ENCODE measurements around the gene HDDC2.
A peak's percentile ranks its signal among the peaks of the same experiment; 100 is the strongest.

HDDC2 gene, protein sequence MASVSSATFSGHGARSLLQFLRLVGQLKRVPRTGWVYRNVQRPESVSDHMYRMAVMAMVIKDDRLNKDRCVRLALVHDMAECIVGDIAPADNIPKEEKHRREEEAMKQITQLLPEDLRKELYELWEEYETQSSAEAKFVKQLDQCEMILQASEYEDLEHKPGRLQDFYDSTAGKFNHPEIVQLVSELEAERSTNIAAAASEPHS

DNA sequence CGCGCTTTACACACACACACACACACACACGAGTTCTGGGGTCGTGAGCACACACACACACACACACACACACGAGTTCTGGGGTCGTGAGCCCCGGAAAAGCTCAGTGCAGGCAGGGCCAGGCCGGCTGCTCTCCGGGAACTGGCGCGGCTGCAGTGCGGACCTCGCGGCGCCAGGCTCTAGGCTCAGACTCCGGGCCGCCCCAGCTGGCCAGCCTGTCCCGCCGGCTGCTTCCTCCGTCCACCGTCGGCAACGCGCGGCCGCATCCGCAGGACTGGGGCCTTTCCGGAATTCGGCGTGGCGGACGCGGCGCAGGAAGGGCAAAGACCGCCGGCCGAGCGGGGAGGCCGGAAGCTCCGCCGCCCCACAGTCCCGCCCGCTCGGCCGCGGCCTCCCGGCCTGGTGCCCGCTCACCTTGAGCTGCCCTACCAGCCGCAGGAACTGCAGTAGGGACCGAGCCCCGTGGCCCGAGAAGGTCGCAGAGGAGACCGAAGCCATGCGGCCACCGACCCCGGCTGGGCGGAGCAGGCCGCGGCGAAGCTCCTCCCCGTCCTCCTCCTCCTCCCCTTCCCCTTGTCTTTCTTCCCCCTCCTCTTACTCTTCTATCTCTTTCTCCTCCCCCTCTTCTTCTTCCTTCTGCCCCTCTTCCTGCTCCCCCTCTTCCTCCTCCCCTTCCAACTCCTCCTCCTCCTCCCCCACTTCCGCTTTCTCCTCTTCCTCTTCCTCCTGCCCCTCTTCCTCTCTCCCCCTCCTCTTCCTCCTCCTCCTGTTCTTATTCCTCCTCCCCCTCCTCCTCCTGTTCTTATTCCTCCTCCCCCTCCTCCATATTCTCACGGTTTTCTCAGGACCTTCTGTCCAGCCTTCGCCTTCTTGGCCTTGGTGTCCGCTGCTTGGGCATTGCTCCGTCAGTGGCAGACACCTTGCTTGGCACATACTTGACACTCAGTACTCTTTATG, at the start of gene HDDC2:
HDDC2 (minus strand) TSS at position 533 of the 957 bp plus-strand sequence; CDS start at position 498, 35 bp downstream.
- peak; percentile 13 for DNase-seq

DNA sequence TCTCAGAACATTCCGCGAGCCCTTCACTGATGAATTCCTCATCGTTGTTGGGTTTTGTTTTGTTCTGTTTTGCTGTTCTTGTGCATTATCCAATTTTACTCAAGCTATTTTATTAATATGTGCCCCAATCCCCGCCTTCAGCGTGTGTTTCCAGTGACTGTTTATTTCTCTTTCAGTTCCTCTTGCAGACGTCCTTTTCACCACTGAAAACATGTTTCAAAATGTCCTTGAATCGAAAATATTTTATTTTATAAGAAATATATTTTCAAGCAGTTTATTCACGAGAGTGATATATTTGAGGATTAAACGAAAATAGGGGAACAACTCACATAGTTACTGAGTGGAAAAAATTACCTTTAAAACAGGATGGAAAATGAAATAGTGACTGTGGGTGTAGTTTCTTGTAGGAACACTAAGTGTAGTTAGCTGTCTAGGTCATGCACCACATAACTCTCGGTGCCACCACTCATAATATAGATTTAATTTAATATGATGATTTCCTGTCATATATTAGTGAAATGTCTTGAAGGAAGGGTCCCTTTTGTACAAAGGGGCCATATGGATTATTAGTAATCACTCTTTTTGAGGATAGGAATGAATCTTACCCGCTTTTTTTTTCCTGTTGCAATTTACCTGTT, 45.3 kb upstream of the HDDC2 start:
- no peak for DNase-seq

DNA sequence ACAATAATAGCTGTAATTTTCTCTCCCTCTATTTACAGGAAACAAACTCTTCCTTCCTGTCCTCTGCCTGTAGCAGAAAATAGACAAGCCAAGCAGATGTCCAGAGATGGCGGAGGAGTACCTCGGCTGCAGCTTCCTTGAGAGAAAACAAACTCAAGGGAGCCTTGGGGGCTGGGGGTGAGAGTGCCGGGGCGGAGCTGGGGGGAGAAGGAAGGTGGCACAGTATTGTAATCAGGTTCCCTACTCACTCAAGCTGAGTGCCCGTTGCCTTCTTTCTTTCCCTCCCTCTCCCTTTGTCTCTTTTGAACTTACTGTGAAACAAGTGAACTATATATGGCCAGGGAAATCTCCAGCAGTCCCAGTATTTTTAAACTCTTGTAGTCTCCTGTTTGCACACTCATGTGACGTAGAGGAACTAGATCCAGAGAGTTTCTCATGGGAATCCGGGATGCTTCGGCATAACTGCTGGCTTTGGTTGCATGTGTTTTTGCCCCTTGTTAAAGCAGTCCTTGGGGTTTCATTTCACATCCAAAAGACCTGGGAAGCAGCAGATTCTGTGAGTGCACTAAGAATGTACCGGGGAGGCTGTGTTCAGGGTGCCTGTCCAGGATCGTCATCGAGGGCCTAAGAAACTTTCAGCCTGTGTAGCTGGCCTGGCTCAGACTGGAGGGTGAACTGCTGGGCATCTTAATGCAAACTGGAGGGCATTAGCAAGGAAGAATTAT, 44.6 kb upstream of the HDDC2 start:
- no peak for DNase-seq

DNA sequence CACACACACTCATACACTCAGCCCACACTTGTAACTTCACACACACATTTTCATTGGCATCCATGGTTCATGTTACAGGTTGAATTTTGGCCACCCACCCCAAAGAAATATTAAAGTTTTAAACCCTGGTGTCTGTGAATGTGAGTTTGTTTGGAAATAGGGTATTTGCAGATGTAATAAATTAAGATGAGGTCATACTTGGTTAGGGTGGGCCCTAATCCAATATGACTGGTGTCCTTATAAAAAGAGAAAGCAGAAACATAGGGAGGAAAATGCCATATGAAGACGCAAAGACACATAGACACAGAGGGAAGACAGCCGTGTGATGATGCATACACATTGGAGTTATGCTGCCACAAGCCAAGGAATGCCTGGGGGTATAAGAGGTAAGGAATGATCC, 39.7 kb upstream of the HDDC2 start:
- no peak for DNase-seq

DNA sequence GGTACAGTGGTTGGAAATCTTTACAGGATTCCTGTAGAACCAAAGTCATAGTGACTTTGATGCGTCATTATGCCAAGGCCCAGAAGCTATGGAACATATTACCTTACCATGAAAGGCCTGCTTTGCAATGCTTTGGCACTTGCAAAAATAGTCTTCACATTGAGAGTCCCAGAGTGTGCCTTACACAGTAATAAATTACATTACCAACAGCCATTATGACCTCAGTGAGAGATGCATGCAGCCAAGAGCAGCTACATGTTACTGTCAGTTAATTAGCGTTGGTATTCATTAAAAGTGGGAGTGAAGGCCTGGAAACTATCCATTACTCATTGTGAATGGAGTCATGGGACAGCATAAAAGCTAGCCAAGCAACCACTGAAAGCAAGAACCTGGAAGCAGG, 39.2 kb upstream of the HDDC2 start:
- no peak for DNase-seq

DNA sequence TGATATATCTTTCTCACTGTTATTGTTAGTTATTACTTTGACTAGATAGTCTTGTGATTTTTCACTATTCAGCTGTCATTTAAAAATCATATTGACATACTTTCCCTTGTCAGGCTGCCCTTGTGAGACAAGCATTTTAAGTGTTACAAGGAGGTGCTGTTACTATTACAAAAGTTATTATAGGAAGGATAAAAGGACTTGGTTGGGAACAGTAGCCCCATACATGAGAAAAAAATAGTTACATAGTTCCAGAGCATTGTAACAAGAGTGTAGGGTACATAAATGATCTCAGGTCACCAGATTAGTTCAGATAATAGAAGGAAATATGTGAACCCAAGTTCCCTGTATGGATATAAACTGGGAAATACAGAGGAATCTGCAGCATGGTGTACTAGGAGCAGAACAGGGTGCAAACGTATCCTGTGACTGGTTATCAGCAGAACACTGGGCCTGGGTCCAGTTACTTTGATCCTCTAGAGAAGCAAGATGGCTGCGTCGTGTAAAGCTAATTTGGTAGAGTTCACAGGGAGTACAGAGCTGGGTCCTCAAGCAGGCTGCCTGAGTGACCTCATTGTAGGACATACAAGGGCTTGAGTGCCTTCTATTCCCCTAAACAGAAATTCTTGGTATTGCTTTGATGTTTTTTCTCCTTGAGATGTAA, 38.5 kb upstream of the HDDC2 start:
- no peak for DNase-seq

DNA sequence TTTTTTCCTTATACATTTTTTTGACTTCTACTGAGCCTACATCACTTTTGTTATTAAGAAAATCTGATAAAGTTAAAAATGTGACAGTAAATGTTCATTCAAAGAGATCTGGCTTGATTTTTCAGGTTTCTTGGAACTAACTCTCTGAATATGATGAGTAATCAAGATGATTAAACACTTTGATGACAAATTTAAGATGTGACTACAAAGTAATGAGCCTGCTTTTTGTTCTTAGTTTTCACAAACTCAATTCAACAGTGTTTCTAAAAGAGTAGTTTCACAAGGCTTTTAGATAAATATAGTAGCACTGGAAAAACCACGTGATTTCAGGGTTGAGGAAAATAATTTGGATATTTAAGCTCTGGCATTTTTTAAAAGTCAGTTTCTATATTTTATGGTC, 37.9 kb upstream of the HDDC2 start:
- DNase-seq = no peak

DNA sequence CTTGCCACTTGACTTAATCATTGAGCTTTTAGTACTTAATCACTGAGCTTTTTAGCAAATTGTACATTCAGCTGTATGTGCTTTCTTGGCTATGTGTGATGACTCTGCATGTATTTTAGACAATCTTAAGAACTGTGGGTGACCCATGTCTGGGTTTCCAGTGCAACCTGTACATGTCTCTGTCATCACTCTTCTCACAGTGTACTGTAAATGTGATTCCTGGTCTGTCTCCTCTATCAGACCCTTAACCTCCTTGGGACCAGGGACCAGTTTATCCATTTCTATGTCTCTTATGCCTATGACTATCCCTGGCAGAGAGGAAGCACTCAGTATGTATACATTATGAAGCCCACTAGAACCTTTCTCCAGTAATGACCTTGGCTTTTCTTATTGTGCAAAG, 36.6 kb upstream of the HDDC2 start:
- no peak for DNase-seq

DNA sequence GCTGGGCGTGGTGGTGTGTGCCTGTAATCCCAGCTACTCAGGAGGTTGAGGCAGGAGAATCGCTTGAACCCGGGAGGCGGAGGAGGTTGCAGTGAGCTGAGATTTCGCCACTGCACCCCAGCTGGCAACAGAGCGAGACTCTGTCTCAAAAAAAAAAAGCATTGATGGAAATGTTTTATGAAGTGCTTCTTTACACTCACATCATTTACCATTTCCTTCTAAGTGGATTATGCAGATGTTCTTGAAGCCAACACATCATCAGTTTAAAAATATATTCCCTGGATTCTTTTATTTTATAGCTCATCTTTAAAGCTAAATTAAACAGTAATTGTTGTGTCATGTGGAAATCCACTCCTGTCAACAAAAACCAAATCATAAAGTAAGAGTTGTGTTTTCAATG, 35.9 kb upstream of the HDDC2 start:
- no peak for DNase-seq

DNA sequence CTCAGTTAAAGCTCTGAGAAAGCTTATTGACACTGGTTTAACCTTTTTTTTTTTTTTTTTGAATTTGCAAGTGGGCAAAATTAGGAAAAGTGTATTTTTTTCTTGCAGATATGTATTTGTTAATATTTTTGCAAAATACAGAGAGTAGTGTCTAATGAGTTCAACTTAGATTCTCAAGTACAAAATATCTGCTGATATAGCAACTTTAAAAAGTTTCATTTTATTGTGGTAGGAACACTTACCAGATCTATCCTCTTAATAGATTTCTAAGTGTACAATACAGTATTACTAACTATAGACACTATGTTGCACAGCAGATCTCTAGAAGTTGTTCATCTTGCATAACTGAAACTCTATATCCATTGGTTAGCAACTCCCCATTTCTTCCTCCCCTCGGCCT, 30.9 kb upstream of the HDDC2 start:
- DNase-seq = no peak

DNA sequence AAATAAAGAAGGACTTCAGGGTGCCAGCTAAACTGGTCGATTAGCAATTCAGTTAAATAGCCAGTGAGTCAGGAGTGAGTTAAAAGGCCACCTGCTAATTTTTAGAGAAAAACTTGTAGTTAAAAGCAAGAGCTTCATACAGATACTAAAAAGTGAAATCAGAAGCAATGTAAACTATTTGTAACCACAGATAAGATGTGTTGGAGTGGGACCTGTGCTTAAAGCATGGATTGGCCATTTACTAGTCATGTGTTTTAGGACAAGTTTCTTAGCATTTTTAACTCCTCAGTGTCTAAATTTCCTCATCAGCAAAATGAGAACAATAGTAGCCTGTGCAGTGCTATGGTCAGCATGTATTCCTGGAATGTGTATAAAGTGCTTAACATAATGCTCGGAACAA, 23.8 kb upstream of the HDDC2 start:
- DNase-seq = no peak

DNA sequence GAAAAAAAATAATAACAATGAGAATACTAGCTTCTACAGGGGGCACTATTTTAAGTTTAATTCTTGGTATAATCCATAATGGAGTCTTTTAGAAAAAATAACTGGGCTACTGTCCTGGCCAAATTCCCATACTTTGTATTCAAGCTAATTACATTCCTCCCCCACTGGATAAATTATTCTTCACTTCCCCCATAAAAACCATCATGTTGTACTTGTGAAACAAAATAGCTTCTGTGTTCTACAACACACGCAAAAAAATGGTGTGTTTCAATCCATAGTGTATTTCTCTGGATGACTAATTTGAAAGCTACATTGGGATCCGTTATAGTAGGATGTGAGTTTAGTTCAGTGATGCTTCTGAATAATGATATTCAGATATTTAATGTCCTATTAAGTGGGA, 21.6 kb upstream of the HDDC2 start:
- no peak for DNase-seq

DNA sequence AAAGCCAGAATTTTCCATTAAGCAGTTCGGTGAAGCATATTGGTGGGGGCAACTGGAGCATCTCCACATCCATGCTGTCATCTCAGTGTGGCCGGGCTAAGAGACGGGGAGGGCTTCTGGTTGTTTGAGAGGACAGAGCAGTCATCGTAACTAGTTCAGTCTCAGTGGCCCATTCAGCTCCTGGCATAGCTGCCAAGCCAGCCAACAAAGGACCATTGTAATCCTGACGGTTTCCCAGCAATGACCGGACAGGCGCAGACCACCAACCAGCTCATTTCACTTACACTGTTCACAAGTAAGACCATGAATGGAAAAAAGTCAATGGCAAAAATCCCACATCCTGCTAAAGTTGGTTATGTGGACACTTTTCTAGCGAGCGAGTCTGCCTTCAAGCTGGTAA, 14.9 kb upstream of the HDDC2 start:
- DNase-seq = no peak

DNA sequence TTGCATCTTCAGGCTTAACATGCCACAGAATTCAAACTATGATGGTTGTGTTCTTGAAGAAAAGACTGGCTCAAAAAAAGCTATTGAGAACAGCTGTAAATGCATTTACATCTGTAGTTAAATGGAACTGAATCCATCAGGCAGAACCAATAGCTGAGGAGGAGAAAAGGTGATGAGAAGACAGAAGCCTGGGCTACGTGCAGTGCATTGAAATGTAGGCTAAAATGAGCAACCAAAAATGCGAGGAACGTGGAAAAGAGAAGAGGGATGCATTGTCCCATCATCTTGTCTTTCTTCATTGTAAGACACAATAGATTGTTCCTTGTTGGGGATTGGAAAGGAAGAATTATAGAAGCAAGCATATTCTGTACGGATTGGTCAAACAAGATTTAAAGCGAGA, 13.8 kb upstream of the HDDC2 start:
- DNase-seq = no peak

DNA sequence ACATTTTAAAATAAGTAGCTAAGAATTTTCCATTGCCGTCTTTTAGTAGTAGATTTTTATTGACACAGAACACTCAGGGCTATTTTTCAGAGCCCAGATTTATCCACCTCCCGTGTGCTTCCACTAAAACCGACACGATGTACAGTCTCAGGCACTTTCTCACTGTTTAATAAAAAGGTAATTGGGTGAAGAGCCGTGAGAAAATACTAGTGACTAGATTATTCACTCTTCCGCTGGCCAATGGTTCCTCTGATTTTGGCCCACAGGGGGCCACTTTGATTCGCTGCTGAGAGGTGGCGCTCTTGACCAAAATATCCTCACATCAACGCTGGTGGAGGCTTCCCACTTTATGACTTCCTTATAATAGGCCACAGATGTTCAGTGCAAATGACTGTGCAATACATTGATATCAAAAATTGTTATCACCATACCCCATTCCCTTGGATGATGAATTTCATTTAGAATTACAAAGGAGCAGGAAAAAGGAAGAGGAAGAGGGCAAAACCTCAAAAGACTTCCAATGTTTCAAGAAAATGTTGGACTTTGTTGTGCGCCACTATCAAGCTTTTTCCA, 12.3 kb upstream of the HDDC2 start:
- peak; percentile 40 for DNase-seq

DNA sequence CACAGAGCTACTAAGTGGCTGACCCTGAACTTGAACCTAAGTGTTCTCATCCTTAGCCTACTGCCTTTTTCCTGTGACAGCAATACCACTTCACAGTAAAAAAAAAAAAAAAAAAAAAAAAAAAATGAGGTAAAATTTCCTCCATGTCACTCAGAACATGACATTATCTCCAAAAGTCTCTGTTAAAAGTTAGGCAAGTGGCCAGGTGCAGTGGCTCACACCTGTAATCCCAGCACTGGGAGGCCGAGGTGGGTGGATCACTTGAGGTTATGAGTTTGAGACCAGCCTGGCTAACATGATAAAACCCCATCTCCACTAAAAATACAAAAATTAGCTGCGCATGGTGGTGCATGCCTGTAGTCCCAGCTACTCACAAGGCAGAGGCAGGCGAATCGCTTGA, 11.2 kb upstream of the HDDC2 start:
- DNase-seq = no peak

DNA sequence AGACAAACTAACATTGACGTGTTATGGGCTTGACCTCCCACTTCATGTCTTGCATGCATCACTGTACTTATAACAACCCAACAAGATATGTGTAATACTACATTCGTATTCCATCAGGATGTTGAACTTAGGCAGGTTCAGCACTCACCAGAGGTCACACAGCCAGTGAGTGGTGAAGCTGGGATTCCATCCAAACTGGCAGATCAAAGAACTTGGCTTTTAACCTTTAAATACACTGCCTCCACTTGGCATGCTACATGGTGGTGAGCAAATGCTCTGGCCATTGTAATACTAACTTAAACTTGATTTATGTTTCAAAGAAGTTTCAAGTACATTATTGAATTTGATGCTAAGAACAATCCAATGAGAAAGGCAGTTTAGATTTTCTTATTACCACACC, 10.7 kb upstream of the HDDC2 start:
- DNase-seq = no peak

DNA sequence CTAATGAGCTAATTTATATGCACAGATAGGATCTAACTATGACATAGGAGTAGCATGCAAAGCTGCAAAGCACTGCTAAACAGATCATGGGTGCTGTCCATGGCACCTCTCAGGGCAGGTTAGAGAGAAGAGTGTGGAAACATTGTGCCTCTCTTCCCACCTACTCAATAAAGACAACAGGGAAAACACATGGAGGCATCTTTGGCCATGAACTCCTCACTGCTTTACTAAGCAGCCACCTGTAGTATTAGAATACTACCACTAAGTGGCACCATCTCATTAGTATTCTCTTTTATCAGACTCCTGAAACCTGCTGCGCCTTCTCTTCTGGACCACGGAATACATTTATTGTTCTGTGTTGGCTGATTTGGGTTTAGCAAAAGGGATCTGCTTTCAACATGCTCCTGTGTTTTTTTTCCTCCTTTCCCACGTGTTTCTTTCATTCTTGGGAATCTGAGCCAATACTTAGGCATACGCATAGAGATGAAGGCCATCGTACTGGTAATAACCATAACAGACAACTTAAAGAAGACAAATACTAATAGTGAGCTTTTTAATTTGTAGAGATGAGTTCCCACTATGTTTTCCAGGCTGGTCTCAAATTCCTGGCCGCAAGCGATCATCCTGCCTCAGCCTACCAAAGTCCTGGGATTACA, 9.4 kb upstream of the HDDC2 start:
- peak; percentile 68 for DNase-seq

DNA sequence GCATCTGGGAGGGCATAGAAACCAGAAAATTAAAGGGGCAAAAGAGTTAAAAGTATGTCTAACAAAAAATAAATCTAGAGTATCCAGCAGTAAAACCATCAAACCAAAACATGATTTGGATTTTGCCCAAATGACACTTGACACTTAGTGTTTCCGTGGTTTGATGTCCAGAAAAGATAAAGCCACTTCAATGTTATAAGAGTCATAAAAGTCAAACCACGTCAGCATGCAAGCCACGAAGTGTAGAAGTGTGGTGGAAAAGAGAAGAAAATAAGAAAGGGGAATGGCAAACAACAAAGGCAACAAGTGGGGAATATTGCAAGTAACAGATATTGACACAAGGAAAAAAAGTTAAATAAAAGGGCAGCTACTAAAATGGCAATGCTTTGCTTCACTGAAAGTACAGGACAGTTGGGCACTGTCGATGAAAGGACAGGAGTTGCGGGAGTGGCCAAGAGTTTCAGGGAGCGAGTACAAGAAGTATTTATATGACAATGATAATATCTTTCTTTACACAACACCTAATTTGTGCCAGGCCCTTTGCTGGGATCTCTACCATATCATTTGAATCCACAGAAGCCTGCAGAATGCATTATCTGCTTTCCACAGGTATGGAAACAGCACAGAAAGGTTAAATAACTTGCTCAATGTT, 6.3 kb upstream of the HDDC2 start:
- DNase-seq = no peak

DNA sequence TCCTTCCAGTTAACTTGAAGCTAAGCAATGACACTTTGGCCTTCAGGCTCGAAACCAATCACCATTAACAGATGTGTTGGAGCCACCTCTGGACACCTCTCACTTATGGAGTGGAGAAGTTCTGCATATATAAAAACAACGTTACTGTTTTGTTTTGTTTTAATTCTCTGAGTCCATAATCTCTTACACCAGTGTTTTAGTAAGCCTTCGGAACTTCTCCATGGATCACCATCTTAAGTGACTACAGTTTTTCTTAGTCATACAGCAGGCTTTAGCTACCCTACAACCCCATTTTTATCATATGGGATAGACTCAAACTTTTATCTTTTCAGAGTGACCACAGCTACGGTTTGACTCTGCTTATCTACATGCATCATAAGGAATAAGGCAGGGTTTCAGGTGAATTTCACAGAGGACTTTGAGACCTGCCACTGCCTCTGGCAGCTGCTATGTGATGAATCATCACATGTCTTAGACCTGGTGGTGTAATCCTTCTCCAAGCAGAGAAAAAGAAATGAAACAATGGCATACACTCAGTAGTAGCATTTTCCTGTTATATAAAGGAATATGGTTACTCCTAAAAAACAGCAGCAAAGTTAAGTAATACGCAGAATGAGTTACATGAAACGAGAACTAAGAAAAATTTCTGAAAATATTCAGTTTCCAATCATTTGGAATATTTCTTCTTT, 5.5 kb upstream of the HDDC2 start:
- DNase-seq = no peak

DNA sequence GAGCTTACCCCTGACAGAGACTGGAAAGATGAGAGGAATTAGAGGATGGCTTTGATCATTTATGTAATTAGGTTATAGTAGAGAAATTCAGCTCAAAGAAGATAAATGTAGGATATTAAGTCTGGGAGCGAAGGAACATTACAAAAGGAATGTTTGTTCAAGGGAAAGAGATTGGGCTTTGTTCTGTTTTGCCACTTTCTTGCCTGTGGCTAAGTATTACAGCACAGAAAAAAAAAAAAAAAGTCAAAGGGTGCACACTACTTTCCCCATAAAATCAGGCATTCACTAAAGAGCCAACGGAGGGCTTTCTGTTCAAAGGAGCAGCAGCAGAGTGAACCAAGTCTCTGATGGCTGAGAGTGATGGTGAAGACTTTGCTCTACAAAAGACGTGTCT, 5.0 kb upstream of the HDDC2 start:
- DNase-seq = no peak

All from CD4-positive, alpha-beta T cell treated with Interleukin-4 for 4 hours (primary cell).